ENCODE results near the gene TRPT1. TPM values are rescaled to one million over a fixed set of nuclear protein-coding genes. Genes with fewer than 3 reads are reported as not detected.

TRPT1 gene
- total RNA-seq, 1 donor from 2014 or later, result 53.2 TPM

DNA sequence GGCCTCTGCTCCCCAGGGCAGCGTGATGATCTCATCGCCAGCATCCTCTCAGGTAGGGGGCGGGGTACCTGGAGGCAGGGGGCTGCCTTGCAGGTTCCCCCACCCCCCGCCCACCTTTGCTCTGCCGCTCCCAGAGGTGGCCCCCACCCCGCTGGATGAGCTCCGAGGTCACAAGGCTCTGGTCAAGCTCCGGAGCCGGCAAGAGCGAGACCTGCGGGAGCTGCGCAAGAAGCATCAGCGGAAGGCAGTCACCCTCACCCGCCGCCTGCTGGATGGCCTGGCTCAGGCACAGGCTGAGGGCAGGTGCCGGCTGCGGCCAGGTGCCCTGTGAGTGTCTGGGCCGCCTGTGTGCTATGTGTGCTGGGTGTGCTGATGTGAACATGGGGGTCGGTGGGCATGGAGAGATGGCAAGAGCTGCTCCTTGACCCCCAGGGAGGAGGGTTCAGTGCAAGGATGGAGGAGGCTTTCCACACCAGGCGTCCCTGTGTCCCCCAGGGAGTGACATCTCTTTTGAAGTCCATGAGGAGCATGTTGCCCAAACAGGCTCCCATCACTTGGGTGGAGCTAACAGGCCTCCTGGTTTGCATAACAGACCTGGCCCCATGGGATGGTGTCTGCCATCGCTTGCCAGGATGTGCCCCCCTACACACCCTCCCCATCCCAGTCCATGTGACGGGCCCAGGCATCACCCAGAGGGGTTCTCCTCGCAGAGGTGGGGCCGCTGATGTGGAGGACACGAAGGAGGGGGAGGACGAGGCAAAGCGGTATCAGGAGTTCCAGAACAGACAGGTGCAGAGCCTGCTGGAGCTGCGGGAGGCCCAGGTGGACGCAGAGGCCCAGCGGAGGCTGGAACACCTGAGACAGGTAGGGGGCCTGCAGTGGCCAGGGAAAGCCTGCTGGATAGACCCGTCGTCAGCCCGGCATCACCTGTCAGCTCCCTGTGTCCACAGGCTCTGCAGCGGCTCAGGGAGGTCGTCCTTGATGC, 39.5 kb upstream of the TRPT1 start:
- Histone ChIP-seq H3K9ac (ENCODE audit: low read depth in 1 of 3, low read length in 3 of 3) (no peak overlapping the region), H3K36me3 (ENCODE audit: control insufficient read depth in 3 of 3, insufficient read depth in 3 of 3, low read length in 3 of 3) (peaks cover 22 to 36% (median 32%) of the 10 kb centered on the region in 3 donors), H3K27me3 (ENCODE audit: control insufficient read depth in 3 of 3, insufficient read depth in 3 of 3, low read length in 3 of 3) (no peaks in the 10 kb centered on the region), H3K9me3 (ENCODE audit: control insufficient read depth in 3 of 3, low read length in 3 of 3) (no peaks in the 10 kb centered on the region), H3K27ac (ENCODE audit: low read depth, low read length) (no peak overlapping the region), H3K4me3 (ENCODE audit: low read length in 3 of 3) (no peak overlapping the region), H3K4me1 (ENCODE audit: control insufficient read depth in 3 of 3, insufficient read depth in 3 of 3, low read length in 3 of 3) (peaks cover 16 to 26% (median 19%) of the 10 kb centered on the region in 3 donors)

DNA sequence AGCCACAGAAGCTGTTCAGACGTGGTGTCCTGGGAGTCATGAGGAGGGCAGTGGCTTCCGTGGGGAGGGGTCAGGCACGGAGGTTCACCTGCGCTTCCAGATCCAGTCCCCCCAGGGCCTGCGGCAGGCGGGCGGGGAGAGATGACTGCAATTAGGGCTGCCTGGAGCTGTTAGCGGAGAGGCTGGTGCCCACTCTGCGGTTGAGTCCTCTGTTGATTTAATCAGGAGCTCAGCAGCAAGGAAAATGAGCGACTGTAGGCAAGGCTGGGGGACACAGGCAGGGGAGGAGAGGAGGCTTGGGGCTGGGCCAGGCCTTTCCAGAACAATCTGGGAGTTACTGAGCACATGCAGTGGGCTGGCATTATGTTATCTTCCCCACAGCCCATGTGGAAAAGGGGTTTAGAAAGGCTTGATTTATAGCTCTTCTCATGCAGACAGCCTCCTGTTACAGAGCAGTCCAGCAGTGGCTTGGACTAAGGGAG, 38.4 kb upstream of the TRPT1 start:
- peaks cover 30 to 45% (median 36%) of the 10 kb centered on the region in 3 donors for H3K36me3 ChIP-seq (ENCODE audit: control insufficient read depth in 3 of 3, insufficient read depth in 3 of 3, low read length in 3 of 3)
- no peaks in the 10 kb centered on the region for H3K27me3 ChIP-seq (ENCODE audit: control insufficient read depth in 3 of 3, insufficient read depth in 3 of 3, low read length in 3 of 3)
- H3K27ac ChIP-seq (ENCODE audit: low read depth, low read length), result no peak overlapping the region
- H3K4me3 ChIP-seq (ENCODE audit: low read length in 3 of 3), result no peak overlapping the region
- H3K9ac ChIP-seq (ENCODE audit: low read depth in 1 of 3, low read length in 3 of 3), result no peak overlapping the region
- H3K4me1 ChIP-seq (ENCODE audit: control insufficient read depth in 3 of 3, insufficient read depth in 3 of 3, low read length in 3 of 3), result peaks cover 16 to 23% (median 17%) of the 10 kb centered on the region in 3 donors
- H3K9me3 ChIP-seq (ENCODE audit: control insufficient read depth in 3 of 3, low read length in 3 of 3), result no peaks in the 10 kb centered on the region

DNA sequence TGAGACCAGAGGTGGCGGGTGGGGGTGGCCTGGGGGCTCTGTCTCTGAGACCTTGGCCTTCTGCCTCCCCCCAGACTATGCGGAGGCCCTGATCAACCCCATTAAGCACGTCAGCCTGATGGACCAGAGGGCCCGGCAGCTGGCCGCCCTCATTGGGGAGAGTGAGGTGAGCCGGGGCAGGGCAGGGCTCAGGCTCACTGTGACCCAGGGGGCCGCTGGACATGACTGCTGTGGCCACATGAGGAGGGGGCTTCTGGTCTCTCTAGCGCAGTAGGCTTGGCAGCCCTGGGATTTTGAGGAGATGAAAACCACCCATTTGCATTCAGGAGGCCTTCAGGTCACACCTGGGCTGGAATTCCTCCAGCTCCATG, 37.9 kb upstream of the TRPT1 start:
- Histone ChIP-seq H3K4me3 (ENCODE audit: low read length in 3 of 3) (no peak overlapping the region), H3K4me1 (ENCODE audit: control insufficient read depth in 3 of 3, insufficient read depth in 3 of 3, low read length in 3 of 3) (peaks cover 13 to 20% (median 14%) of the 10 kb centered on the region in 3 donors), H3K9ac (ENCODE audit: low read depth in 1 of 3, low read length in 3 of 3) (no peak overlapping the region), H3K36me3 (ENCODE audit: control insufficient read depth in 3 of 3, insufficient read depth in 3 of 3, low read length in 3 of 3) (peaks cover 33 to 47% (median 40%) of the 10 kb centered on the region in 3 donors), H3K27ac (ENCODE audit: low read depth, low read length) (no peak overlapping the region), H3K27me3 (ENCODE audit: control insufficient read depth in 3 of 3, insufficient read depth in 3 of 3, low read length in 3 of 3) (no peaks in the 10 kb centered on the region), H3K9me3 (ENCODE audit: control insufficient read depth in 3 of 3, low read length in 3 of 3) (no peaks in the 10 kb centered on the region)

DNA sequence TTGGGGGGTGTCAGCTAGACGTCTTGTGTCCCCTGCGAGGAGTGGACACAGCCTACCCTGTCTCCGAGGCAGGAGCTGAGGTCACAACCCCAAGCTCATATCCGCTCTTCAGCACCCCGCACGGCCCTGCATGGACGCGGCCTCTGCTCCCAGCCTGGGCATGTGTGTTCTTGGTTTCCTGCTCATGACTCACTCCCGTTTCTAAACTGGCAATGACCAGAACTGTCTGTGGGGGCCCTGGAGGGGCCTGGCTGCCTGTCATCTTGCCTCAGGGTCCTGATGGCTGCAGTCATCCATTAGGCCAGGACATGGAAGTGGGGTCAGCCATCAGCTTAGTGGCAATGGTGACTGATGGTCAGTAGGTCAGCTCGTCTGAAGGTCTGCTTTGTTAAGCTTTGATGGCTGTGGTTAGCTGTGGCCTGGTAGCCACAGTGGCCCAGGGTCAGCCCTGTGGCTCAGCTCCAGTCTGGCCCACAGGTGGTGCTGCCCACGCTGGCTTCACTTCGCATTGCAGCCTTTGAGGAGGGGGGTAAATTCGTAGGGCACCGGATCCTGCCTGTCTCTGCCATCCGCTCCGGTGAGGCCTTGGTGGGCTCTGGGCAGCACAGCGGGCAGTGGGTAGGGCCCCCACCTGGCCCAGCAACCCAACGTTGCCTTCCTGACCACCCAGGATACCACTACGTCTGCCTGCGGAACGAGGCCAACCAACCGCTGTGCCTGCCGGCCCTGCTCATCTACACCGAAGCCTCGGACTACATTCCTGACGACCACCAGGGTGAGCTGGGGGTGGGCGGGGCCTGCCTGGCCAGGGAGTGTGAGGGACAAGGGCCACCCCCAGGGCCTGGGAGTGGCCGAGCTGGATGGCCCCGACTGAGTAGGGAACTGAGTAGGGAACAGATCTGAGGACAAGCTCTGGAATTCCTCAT, 37.3 kb upstream of the TRPT1 start:
- Histone ChIP-seq H3K9ac (ENCODE audit: low read depth in 1 of 3, low read length in 3 of 3) (no peak overlapping the region), H3K9me3 (ENCODE audit: control insufficient read depth in 3 of 3, low read length in 3 of 3) (no peaks in the 10 kb centered on the region), H3K36me3 (ENCODE audit: control insufficient read depth in 3 of 3, insufficient read depth in 3 of 3, low read length in 3 of 3) (peaks cover 38 to 53% (median 46%) of the 10 kb centered on the region in 3 donors), H3K4me3 (ENCODE audit: low read length in 3 of 3) (no peak overlapping the region), H3K4me1 (ENCODE audit: control insufficient read depth in 3 of 3, insufficient read depth in 3 of 3, low read length in 3 of 3) (peaks cover 7 to 14% (median 8%) of the 10 kb centered on the region in 3 donors), H3K27me3 (ENCODE audit: control insufficient read depth in 3 of 3, insufficient read depth in 3 of 3, low read length in 3 of 3) (no peaks in the 10 kb centered on the region), H3K27ac (ENCODE audit: low read depth, low read length) (no peak overlapping the region)

DNA sequence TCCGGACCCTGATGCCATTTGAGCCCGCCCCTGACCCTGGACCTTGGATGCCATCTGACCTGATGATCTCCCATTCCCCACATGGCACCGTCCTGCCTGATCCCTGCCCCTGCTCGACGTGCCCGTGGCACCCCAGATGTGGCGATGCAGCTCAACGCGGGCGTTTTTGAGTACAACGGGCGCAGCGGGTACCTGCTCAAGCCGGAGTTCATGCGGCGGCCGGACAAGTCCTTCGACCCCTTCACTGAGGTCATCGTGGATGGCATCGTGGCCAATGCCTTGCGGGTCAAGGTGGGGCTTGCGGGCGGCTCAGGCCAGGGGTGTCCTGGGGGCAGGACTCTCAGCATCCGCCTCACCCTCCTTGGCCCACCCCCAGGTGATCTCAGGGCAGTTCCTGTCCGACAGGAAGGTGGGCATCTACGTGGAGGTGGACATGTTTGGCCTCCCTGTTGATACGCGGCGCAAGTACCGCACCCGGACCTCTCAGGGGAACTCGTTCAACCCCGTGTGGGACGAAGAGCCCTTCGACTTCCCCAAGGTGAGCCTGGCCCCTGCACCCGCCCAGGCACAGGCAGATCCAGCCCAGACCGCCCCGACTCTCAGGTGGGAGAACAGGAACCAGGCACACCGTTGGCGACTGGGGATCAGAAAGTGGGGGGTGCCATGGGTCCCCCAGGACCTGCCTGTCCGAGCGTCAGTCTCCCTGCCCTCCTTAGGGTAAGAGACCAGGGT, 36.5 kb upstream of the TRPT1 start:
- H3K27me3 ChIP-seq (ENCODE audit: control insufficient read depth in 3 of 3, insufficient read depth in 3 of 3, low read length in 3 of 3), result no peaks in the 10 kb centered on the region
- H3K9ac ChIP-seq (ENCODE audit: low read depth in 1 of 3, low read length in 3 of 3), result no peak overlapping the region
- peaks cover 44 to 54% (median 50%) of the 10 kb centered on the region in 3 donors for H3K36me3 ChIP-seq (ENCODE audit: control insufficient read depth in 3 of 3, insufficient read depth in 3 of 3, low read length in 3 of 3)
- H3K27ac ChIP-seq (ENCODE audit: low read depth, low read length), result no peak overlapping the region
- H3K4me3 ChIP-seq (ENCODE audit: low read length in 3 of 3), result no peak overlapping the region
- H3K9me3 ChIP-seq (ENCODE audit: control insufficient read depth in 3 of 3, low read length in 3 of 3), result no peaks in the 10 kb centered on the region
- H3K4me1 ChIP-seq (ENCODE audit: control insufficient read depth in 3 of 3, insufficient read depth in 3 of 3, low read length in 3 of 3), result peaks cover 0 to 5% (median 0%) of the 10 kb centered on the region in 3 donors

DNA sequence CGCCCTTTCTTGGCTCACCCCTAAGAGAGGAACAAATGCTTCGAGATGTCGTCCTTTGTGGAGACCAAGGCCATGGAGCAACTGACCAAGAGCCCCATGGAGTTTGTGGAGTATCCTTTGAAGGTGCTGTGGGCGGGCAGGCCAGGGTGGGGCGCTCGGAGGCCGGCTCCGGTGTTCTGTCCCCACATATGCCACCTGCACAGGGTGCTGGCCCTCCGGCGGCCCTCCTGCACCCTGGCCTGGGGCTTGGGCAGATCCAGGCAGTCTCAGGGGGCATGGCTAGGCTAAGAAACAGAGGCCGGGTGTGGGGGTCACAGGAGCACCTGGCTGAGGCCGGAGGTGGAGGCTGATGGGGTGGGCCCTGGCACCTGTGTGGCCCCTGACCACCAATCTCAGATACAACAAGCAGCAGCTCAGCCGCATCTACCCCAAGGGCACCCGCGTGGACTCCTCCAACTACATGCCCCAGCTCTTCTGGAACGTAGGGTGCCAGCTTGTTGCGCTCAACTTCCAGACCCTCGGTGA, 35.6 kb upstream of the TRPT1 start:
- Histone ChIP-seq H3K27ac (ENCODE audit: low read depth, low read length) (no peak overlapping the region), H3K4me3 (ENCODE audit: low read length in 3 of 3) (no peak overlapping the region), H3K4me1 (ENCODE audit: control insufficient read depth in 3 of 3, insufficient read depth in 3 of 3, low read length in 3 of 3) (no peaks in the 10 kb centered on the region), H3K9ac (ENCODE audit: low read depth in 1 of 3, low read length in 3 of 3) (no peak overlapping the region), H3K9me3 (ENCODE audit: control insufficient read depth in 3 of 3, low read length in 3 of 3) (no peaks in the 10 kb centered on the region), H3K27me3 (ENCODE audit: control insufficient read depth in 3 of 3, insufficient read depth in 3 of 3, low read length in 3 of 3) (no peaks in the 10 kb centered on the region), H3K36me3 (ENCODE audit: control insufficient read depth in 3 of 3, insufficient read depth in 3 of 3, low read length in 3 of 3) (peaks cover 47 to 56% (median 50%) of the 10 kb centered on the region in 3 donors)

DNA sequence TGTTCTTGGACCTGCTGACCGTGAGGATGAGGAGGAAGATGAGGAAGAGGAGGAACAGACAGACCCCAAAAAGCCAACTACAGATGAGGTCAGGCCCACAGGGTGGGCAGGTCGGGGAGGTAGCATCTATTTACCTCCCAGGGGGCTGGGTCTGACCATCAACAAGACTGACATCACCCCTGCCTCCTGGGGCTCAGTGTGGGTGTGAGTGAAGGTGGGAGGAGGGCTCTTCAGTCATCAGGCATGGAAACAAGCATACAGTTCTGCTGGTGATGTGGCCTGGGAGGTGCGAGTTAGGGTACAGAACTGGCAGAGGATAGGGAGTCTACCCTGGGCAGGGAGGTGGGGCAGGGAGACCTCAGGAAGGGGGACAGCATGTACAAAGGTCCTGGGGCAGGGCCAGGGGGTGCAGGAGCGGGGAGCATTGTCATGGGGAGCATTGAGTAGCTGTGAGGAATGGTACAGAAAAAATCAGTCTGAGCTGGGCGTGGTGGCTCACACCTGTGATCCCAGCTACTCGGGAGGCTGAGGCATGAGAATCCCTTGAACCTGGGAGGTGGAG, 34.2 kb upstream of the TRPT1 start:
- H3K36me3 ChIP-seq (ENCODE audit: control insufficient read depth in 3 of 3, insufficient read depth in 3 of 3, low read length in 3 of 3), result peaks cover 42 to 49% (median 46%) of the 10 kb centered on the region in 3 donors
- no peaks in the 10 kb centered on the region for H3K4me1 ChIP-seq (ENCODE audit: control insufficient read depth in 3 of 3, insufficient read depth in 3 of 3, low read length in 3 of 3)
- H3K9me3 ChIP-seq (ENCODE audit: control insufficient read depth in 3 of 3, low read length in 3 of 3), result no peaks in the 10 kb centered on the region
- no peaks in the 10 kb centered on the region for H3K27me3 ChIP-seq (ENCODE audit: control insufficient read depth in 3 of 3, insufficient read depth in 3 of 3, low read length in 3 of 3)
- H3K27ac ChIP-seq (ENCODE audit: low read depth, low read length), result no peak overlapping the region
- H3K9ac ChIP-seq (ENCODE audit: low read depth in 1 of 3, low read length in 3 of 3), result no peak overlapping the region
- H3K4me3 ChIP-seq (ENCODE audit: low read length in 3 of 3), result no peak overlapping the region

DNA sequence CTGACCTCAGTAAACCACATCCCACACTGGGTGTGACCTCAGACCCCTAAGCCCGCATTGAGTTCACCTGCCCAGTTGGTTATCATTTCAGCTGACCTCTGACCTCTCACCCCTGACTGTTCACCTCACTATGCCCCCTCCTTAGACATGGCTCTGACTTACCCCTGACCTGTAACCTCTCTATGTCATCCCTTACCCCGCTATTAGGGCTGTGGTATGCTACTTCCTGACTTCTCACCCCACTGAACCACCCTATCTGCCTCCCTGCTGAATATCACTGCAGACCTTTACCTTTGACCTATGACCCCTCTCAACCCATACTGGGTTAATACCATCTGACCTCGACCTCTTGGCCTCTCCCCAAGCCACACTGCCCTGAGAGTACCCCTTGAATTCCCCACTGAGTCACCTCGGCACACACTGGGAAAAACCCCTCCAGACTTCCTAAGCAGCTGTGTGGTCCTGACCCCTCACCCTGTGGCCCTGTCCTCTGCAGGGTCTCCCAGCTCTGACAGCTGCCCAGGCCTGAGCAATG, 33.6 kb upstream of the TRPT1 start:
- Histone ChIP-seq H3K4me1 (ENCODE audit: control insufficient read depth in 3 of 3, insufficient read depth in 3 of 3, low read length in 3 of 3) (no peaks in the 10 kb centered on the region), H3K36me3 (ENCODE audit: control insufficient read depth in 3 of 3, insufficient read depth in 3 of 3, low read length in 3 of 3) (peaks cover 48 to 50% (median 48%) of the 10 kb centered on the region in 3 donors)

More for the DNA sequence above, 33.6 kb upstream of the TRPT1 start:
- Histone ChIP-seq H3K27ac (ENCODE audit: low read depth, low read length) (no peak overlapping the region), H3K4me3 (ENCODE audit: low read length in 3 of 3) (no peak overlapping the region), H3K9me3 (ENCODE audit: control insufficient read depth in 3 of 3, low read length in 3 of 3) (no peaks in the 10 kb centered on the region), H3K9ac (ENCODE audit: low read depth in 1 of 3, low read length in 3 of 3) (no peak overlapping the region), H3K27me3 (ENCODE audit: control insufficient read depth in 3 of 3, insufficient read depth in 3 of 3, low read length in 3 of 3) (no peaks in the 10 kb centered on the region)

Data from skeletal muscle tissue (tissue), 4 donors.